B cell (primary cell): ENCODE results near the gene SUGCT. TPM values are rescaled to one million over a fixed set of nuclear protein-coding genes. Genes with fewer than 3 reads are reported as not detected.

ENCODE experiments used
- ATAC-seq: fragments of 200-7000 bp; cut with Tn5 transposase; one replicate; pipeline ENCODE4 v1.10.0; 2021; ENCODE audit warnings: low read depth, mild to moderate bottlenecking, moderate number of reproducible peaks, moderate library complexity
- CTCF ChIA-PET: fragments of 350-600 bp; sonication (Branson Sonifier 250); formaldehyde crosslinking; loops from one replicate; lab custom pipeline; 2021; ENCODE audit warnings: antibody characterized with exemption, inconsistent platforms; lab: Charles Lee
- POLR2A ChIA-PET: fragments of 350-600 bp; sonication (Branson Sonifier 250); formaldehyde crosslinking; loops from one replicate; lab custom pipeline; 2021; ENCODE audit warnings: antibody characterized with exemption; lab: Charles Lee
- DNase-seq: peaks from one replicate; pipeline ENCODE4 v3.0.0; 2013
- H2AFZ ChIP-seq: 2 replicates; pipeline ENCODE4 v1.6.1; 2012; ENCODE audit warnings: mild to moderate bottlenecking, low read depth, low read length; ENCODE audit not compliant: insufficient read depth, poor library complexity, severe bottlenecking
- H3K27ac ChIP-seq, 2 donors: 1 replicate in 1 of 2; 2 replicates in 1 of 2; pipeline ENCODE4 v1.5.1; 2012 to 2013; ENCODE audit warnings: low read length in 2 of 2, mild to moderate bottlenecking in 2 of 2, moderate library complexity in 1 of 2
- H3K27me3 ChIP-seq, 4 experiments: fragments of 200-600 bp in 1 of 4; sonication (generic) in 1 of 4; replicated peaks in 1 of 4; 1 replicate in 2 of 4; 2 replicates in 2 of 4; pipeline versions ENCODE4 v1.6.1 to v1.7.0; 2013 to 2016; ENCODE audit warnings: low read length in 3 of 4, mild to moderate bottlenecking in 2 of 4, mixed read lengths in 1 of 4, moderate library complexity in 1 of 4; ENCODE audit not compliant: insufficient read depth in 4 of 4, control insufficient read depth in 3 of 4; ENCODE audit errors: control extremely low read depth in 1 of 4
- H3K36me3 ChIP-seq, 2 experiments: replicated peaks in 1 of 2; 1 replicate in 1 of 2; 2 replicates in 1 of 2; pipeline versions ENCODE4 v1.6.1 to v1.7.1; 2013; ENCODE audit warnings: low read length in 1 of 2; ENCODE audit not compliant: insufficient read depth in 2 of 2, control insufficient read depth in 1 of 2; ENCODE audit errors: control extremely low read depth in 1 of 2, extremely low read depth in 1 of 2
- H3K4me1 ChIP-seq, 2 donors: fragments of 200-600 bp in 1 of 2; sonication (generic) in 1 of 2; 1 replicate in 1 of 2; 2 replicates in 1 of 2; pipeline versions ENCODE4 v1.5.1 to v1.6.1; 2013 to 2017; ENCODE audit warnings: low read length in 2 of 2; ENCODE audit not compliant: control insufficient read depth in 2 of 2, insufficient read depth in 2 of 2
- H3K4me2 ChIP-seq: replicated peaks from 2 replicates; pipeline ENCODE3; 2012; ENCODE audit warnings: mild to moderate bottlenecking, low read depth, low read length; ENCODE audit not compliant: poor library complexity, severe bottlenecking
- H3K4me3 ChIP-seq, 5 experiments: fragments of 200-600 bp in 1 of 5; sonication (generic) in 1 of 5; 1 replicate in 3 of 5; 2 replicates in 2 of 5; pipeline versions ENCODE4 v1.5.1 to v1.7.0; 2011 to 2016; ENCODE audit warnings: low read length in 4 of 5, mild to moderate bottlenecking in 4 of 5, low read depth in 2 of 5, control low read depth in 1 of 5, moderate library complexity in 1 of 5; ENCODE audit not compliant: insufficient read depth in 1 of 5; ENCODE audit errors: control extremely low read depth in 1 of 5, extremely low read depth in 1 of 5
- H3K79me2 ChIP-seq: fragments of 200-600 bp; sonication (generic); one replicate; pipeline ENCODE4 v1.6.0; 2016; ENCODE audit warnings: low read length; ENCODE audit not compliant: control insufficient read depth, insufficient read depth
- H3K9ac ChIP-seq: fragments of 200-600 bp; sonication (generic); 2 replicates; pipeline ENCODE4 v1.6.1; 2017; ENCODE audit warnings: mild to moderate bottlenecking, low read length, moderate library complexity
- H3K9me3 ChIP-seq, 3 donors: one replicate each; pipeline versions ENCODE4 v1.6.1 to v1.7.1; 2013; ENCODE audit warnings: low read length in 2 of 3; ENCODE audit not compliant: control insufficient read depth in 2 of 3, insufficient read depth in 1 of 3; ENCODE audit errors: control extremely low read depth in 1 of 3
- H4K20me1 ChIP-seq: 2 replicates; pipeline ENCODE4 v1.6.0; 2012; ENCODE audit warnings: mild to moderate bottlenecking, low read length; ENCODE audit not compliant: insufficient read depth, control insufficient read depth, poor library complexity, severe bottlenecking
- H3K27ac Mint-ChIP-seq: one replicate; pipeline ENCODE4 v1.8.0; 2021; ENCODE audit warnings: mixed read lengths
- H3K27me3 Mint-ChIP-seq: one replicate; pipeline ENCODE4 v1.8.0; 2021; ENCODE audit warnings: mixed read lengths
- H3K4me1 Mint-ChIP-seq: one replicate; pipeline ENCODE4 v1.8.0; 2021; ENCODE audit warnings: mixed read lengths
- H3K4me3 Mint-ChIP-seq: one replicate; pipeline ENCODE4 v1.8.0; 2021; ENCODE audit warnings: mixed read lengths
- H3K9me3 Mint-ChIP-seq: one replicate; pipeline ENCODE4 v1.8.0; 2022; ENCODE audit warnings: mixed read lengths; ENCODE audit not compliant: insufficient read depth
- CTCF ChIP-seq: fragments of 200-600 bp; IDR thresholded peaks from one replicate; pipeline ENCODE4 v1.8.0; 2022; ENCODE audit warnings: antibody characterized with exemption, mild to moderate bottlenecking
- EZH2 ChIP-seq: IDR thresholded peaks from 2 replicates; pipeline ENCODE4 v1.6.1; 2012; ENCODE audit warnings: borderline replicate concordance, low read depth, mild to moderate bottlenecking, moderate library complexity, low read length; ENCODE audit not compliant: insufficient read depth, poor library complexity, severe bottlenecking
- intact Hi-C: fragments of 100-400 bp; cut with micrococcal nuclease; formaldehyde crosslinking; loops from one replicate; pipeline ENCODE4 v1.10.0; 2022
- polyA plus RNA-seq: library from polyadenylated mRNA; depleted of rRNA; stranded (reverse); fragments of >200 nt; gene quantifications from 2 replicates; pipeline ENCODE4 v1.2.3, GENCODE V29; 2012
- total RNA-seq, 2 donors: library from RNA; stranded (reverse); fragments of 120-200 nt in 1 of 2; gene quantifications; 1 replicate in 1 of 2; 2 replicates in 1 of 2; pipeline versions ENCODE4 v1.2.3 to v1.2.4, GENCODE V29; 2013 to 2022

The SUGCT gene
- total and polyA plus RNA-seq, 2 donors (not counting 1 experiment from before 2014, with no cell fraction given), result 0.19 to 0.86 TPM

- Mint-ChIP-seq H3K27me3 (no peaks in the 10 kb centered on the region), H3K27ac (no peak overlapping the region), H3K9me3 (no peaks in the 10 kb centered on the region), H3K4me3 (no peak overlapping the region), H3K4me1 (peaks cover 35% of the 10 kb centered on the region)
- TF ChIP-seq EZH2, result no peak
- no peak for TF ChIP-seq CTCF
- Histone ChIP-seq H2AFZ (no peak overlapping the region), H3K36me3 (no peaks in the 10 kb centered on the region), H3K4me3 (no peak overlapping the region), H3K79me2 (no peaks in the 10 kb centered on the region), H3K9ac (no peak overlapping the region), H3K9me3 (no peaks in the 10 kb centered on the region), H3K27ac (no peak overlapping the region), H3K27me3 (no peaks in the 10 kb centered on the region), H3K4me2 (no peak overlapping the region), H3K4me1 (peaks cover 21 to 24% of the 10 kb centered on the region in 2 donors), H4K20me1 (no peaks in the 10 kb centered on the region)
- no peak for DNase-seq
- POLR2A ChIA-PET, result no interaction called here
- no peak for ATAC-seq
- intact Hi-C loops, result no loop called here
- CTCF ChIA-PET, result no interaction called here
Observed at GRCh38 chr7:40805361-40805760, 670.6 kb downstream of the SUGCT start.

- Histone ChIP-seq H3K36me3 (no peaks in the 10 kb centered on the region), H4K20me1 (no peaks in the 10 kb centered on the region), H3K9me3 (peaks cover 0 to 7% (median 4%) of the 10 kb centered on the region in 3 donors), H3K4me1 (peaks cover 24 to 28% of the 10 kb centered on the region in 2 donors), H3K9ac (no peak overlapping the region), H3K4me3 (no peak overlapping the region), H2AFZ (no peak overlapping the region), H3K79me2 (no peaks in the 10 kb centered on the region), H3K27ac (no peak overlapping the region), H3K27me3 (no peaks in the 10 kb centered on the region), H3K4me2 (no peak overlapping the region)
- Mint-ChIP-seq H3K9me3 (peaks cover 8% of the 10 kb centered on the region), H3K4me1 (peaks cover 63% of the 10 kb centered on the region), H3K27ac (no peak overlapping the region), H3K4me3 (no peak overlapping the region), H3K27me3 (no peaks in the 10 kb centered on the region)
- no peak for TF ChIP-seq CTCF
- TF ChIP-seq EZH2, result no peak
- POLR2A ChIA-PET, result no interaction called here
- CTCF ChIA-PET, result no interaction called here
- intact Hi-C loops, result no loop called here
- ATAC-seq (no peak), DNase-seq (no peak)
Observed at GRCh38 chr7:40808378-40808942, 673.7 kb downstream of the SUGCT start.
